Tibial nerve (tissue), 4 donors: ENCODE results near the gene DAD1. TPM values are rescaled to one million over a fixed set of nuclear protein-coding genes. Genes with fewer than 3 reads are reported as not detected.

Experiments
- DNase-seq, 2 donors: peaks; one replicate each; pipeline ENCODE4 v3.0.0-alpha.2; 2019; ENCODE audit warnings: low spot score in 2 of 2
- H3K27ac ChIP-seq, 4 donors: fragments of 200-600 bp; sonication (generic) in 3 of 4; one replicate each; pipeline ENCODE4 v1.5.1; 2017 to 2019; ENCODE audit warnings: mild to moderate bottlenecking in 1 of 4
- H3K27me3 ChIP-seq, 2 donors: fragments of 200-600 bp; sonication (generic) in 1 of 2; one replicate each; pipeline versions ENCODE4 v1.5.1 to v1.6.0; 2017 to 2019
- H3K36me3 ChIP-seq, 3 donors: fragments of 200-600 bp; sonication (generic); one replicate each; pipeline ENCODE4 v1.5.1; 2018 to 2019
- H3K4me1 ChIP-seq, 4 donors: fragments of 200-600 bp; sonication (generic) in 3 of 4; one replicate each; pipeline ENCODE4 v1.5.1; 2017 to 2019
- H3K4me3 ChIP-seq, 4 donors: fragments of 200-600 bp; sonication (generic) in 3 of 4; one replicate each; pipeline ENCODE4 v1.5.1; 2017 to 2019; ENCODE audit warnings: mild to moderate bottlenecking in 1 of 4, moderate library complexity in 1 of 4
- H3K9me3 ChIP-seq, 4 donors: fragments of 200-600 bp; sonication (generic) in 3 of 4; one replicate each; pipeline ENCODE4 v1.5.1; 2017 to 2019
- CTCF ChIP-seq, 5 experiments: fragments of 200-600 bp in 3 of 5; fragments of 450-650 bp in 2 of 5; sonication (generic) in 3 of 5; IDR thresholded peaks; one replicate each; pipeline ENCODE4 v1.5.1; 2016 to 2019; ENCODE audit warnings: antibody characterized with exemption in 5 of 5, mild to moderate bottlenecking in 3 of 5, moderate library complexity in 2 of 5
- EP300 ChIP-seq, 2 donors: sonication (generic); formaldehyde crosslinking; IDR thresholded peaks; one replicate each; pipeline ENCODE4 v1.6.1; 2017; ENCODE audit warnings: antibody characterized with exemption in 2 of 2, mild to moderate bottlenecking in 1 of 2
- POLR2A ChIP-seq, 2 donors: fragments of 450-650 bp; IDR thresholded peaks; one replicate each; pipeline ENCODE4 v1.6.1; 2017; ENCODE audit warnings: antibody characterized with exemption in 2 of 2, mild to moderate bottlenecking in 2 of 2, moderate library complexity in 2 of 2
- WGBS, 2 donors: methylation state at CpG; one replicate each; pipeline ENCODE4 v1.1.5; 2018; 5-methylcytosine and 5-hydroxymethylcytosine counted together
- total RNA-seq, 4 donors: library from RNA; depleted of rRNA; stranded (reverse); fragments of >200 nt; gene quantifications; one replicate each; pipeline ENCODE4 v1.1.0, GENCODE V29; 2016

Gene DAD1
- total RNA-seq, 4 donors from 2014 or later = 128 to 254 (median 198) TPM

- Histone ChIP-seq H3K9me3 (peaks cover 0 to 2% (median 0%) of the 10 kb centered on the region in 4 donors), H3K27me3 (no peaks in the 10 kb centered on the region), H3K4me3 (no peak overlapping the region), H3K4me1 (peaks cover 0 to 9% (median 0%) of the 10 kb centered on the region in 4 donors), H3K36me3 (peaks cover 6 to 35% (median 8%) of the 10 kb centered on the region in 3 donors), H3K27ac (peak overlapping the region in 3 of 4 donors; percentile 26 to 66 (median 58))
- TF ChIP-seq CTCF (IDR thresholded peaks at IDR 0.05) (no peak), POLR2A (IDR thresholded peaks at IDR 0.05) (no peak), EP300 (IDR thresholded peaks at IDR 0.05) (peak; percentile 41 to 46)
- DNase-seq = no peak
- WGBS, 2 donors = 18 to 29% methylated on average over 6 of the region's 6 CpGs
Observed at GRCh38 chr14:22614240-22614799, 25.3 kb upstream of the DAD1 start.

- peaks cover 6 to 40% (median 10%) of the 10 kb centered on the region in 3 donors for H3K36me3 ChIP-seq
- peaks cover 0 to 9% (median 0%) of the 10 kb centered on the region in 4 donors for H3K4me1 ChIP-seq
- no peak for DNase-seq
- no peaks in the 10 kb centered on the region for H3K27me3 ChIP-seq
- H3K4me3 ChIP-seq = no peak overlapping the region
- H3K27ac ChIP-seq = peak overlapping the region in 3 of 4 donors; percentile 26 to 66 (median 58)
- TF ChIP-seq EP300 (IDR thresholded peaks at IDR 0.05) (no peak), CTCF (IDR thresholded peaks at IDR 0.05) (no peak), POLR2A (IDR thresholded peaks at IDR 0.05) (no peak)
- H3K9me3 ChIP-seq = peaks cover 0 to 2% (median 0%) of the 10 kb centered on the region in 4 donors
- WGBS, 2 donors = 23 to 34% methylated on average over 3 of the region's 3 CpGs
Observed at GRCh38 chr14:22613736-22614239, 24.8 kb upstream of the DAD1 start.

GRCh38 chr14:22613106-22613695, 24.2 kb upstream of the DAD1 start:
- peak overlapping the region in 3 of 4 donors; percentile 26 to 66 (median 58) for H3K27ac ChIP-seq
- WGBS, 2 donors = 65 to 66% methylated on average over 2 of the region's 2 CpGs
- DNase-seq = no peak
- TF ChIP-seq POLR2A (IDR thresholded peaks at IDR 0.05) (no peak), CTCF (IDR thresholded peaks at IDR 0.05) (no peak), EP300 (IDR thresholded peaks at IDR 0.05) (no peak)
- H3K4me3 ChIP-seq = no peak overlapping the region
- H3K4me1 ChIP-seq = peaks cover 0 to 9% (median 0%) of the 10 kb centered on the region in 4 donors
- H3K36me3 ChIP-seq = peaks cover 6 to 46% (median 10%) of the 10 kb centered on the region in 3 donors
- H3K27me3 ChIP-seq = no peaks in the 10 kb centered on the region
- H3K9me3 ChIP-seq = peaks cover 0 to 2% (median 0%) of the 10 kb centered on the region in 4 donors

GRCh38 chr14:22610931-22611330, 21.9 kb upstream of the DAD1 start:
- H3K4me1 ChIP-seq = peaks cover 0 to 9% (median 0%) of the 10 kb centered on the region in 4 donors
- no peaks in the 10 kb centered on the region for H3K9me3 ChIP-seq
- peaks cover 6 to 69% (median 28%) of the 10 kb centered on the region in 3 donors for H3K36me3 ChIP-seq
- no peak for DNase-seq
- 80 to 97% methylated on average over 2 of the region's 2 CpGs for WGBS, 2 donors
- H3K27ac ChIP-seq = no peak overlapping the region
- no peaks in the 10 kb centered on the region for H3K27me3 ChIP-seq
- H3K4me3 ChIP-seq = no peak overlapping the region
- TF ChIP-seq POLR2A (IDR thresholded peaks at IDR 0.05) (no peak), EP300 (IDR thresholded peaks at IDR 0.05) (no peak), CTCF (IDR thresholded peaks at IDR 0.05) (no peak)

- H3K4me3 ChIP-seq = no peak overlapping the region
- H3K27ac ChIP-seq = no peak overlapping the region
- H3K9me3 ChIP-seq = no peaks in the 10 kb centered on the region
- DNase-seq = no peak
- 82 to 87% methylated on average over 3 of the region's 3 CpGs for WGBS, 2 donors
- no peak for TF ChIP-seq CTCF (IDR thresholded peaks at IDR 0.05)
- TF ChIP-seq POLR2A (IDR thresholded peaks at IDR 0.05) = no peak
- no peak for TF ChIP-seq EP300 (IDR thresholded peaks at IDR 0.05)
- no peaks in the 10 kb centered on the region for H3K4me1 ChIP-seq
- H3K36me3 ChIP-seq = peaks cover 6 to 100% (median 57%) of the 10 kb centered on the region in 3 donors
- H3K27me3 ChIP-seq = no peaks in the 10 kb centered on the region
Observed at GRCh38 chr14:22607291-22607690, 18.3 kb upstream of the DAD1 start.
